CD14-positive monocyte (primary cell): Measurements from ENCODE around the gene SREK1. TPM values are rescaled to one million over a fixed set of nuclear protein-coding genes. Genes with fewer than 3 reads are reported as not detected.

Experiments used
- DNase-seq, 3 donors: peaks; one replicate each; pipeline ENCODE4 v3.0.0-alpha.2; 2011 to 2022
- H2AFZ ChIP-seq: 2 replicates; pipeline ENCODE4 v1.6.0; 2012; ENCODE audit warnings: mild to moderate bottlenecking, low read depth, low read length, inconsistent platforms; ENCODE audit not compliant: insufficient read depth, poor library complexity, severe bottlenecking
- H3K27ac ChIP-seq, 2 donors: 1 replicate in 1 of 2; 2 replicates in 1 of 2; pipeline ENCODE4 v1.5.1; 2012 to 2013; ENCODE audit warnings: low read length in 2 of 2, control low read depth in 1 of 2, inconsistent platforms in 1 of 2, low read depth in 1 of 2, mild to moderate bottlenecking in 1 of 2
- H3K27me3 ChIP-seq, 2 donors: one replicate each; pipeline versions ENCODE4 v1.6.0 to v1.6.1; 2011 to 2013; ENCODE audit warnings: low read length in 2 of 2; ENCODE audit not compliant: control insufficient read depth in 2 of 2, insufficient read depth in 2 of 2
- H3K36me3 ChIP-seq, 2 donors: replicated peaks in 1 of 2; 1 replicate in 1 of 2; 2 replicates in 1 of 2; pipeline versions ENCODE4 v1.5.1 to v1.6.1; 2012 to 2013; ENCODE audit warnings: low read length in 2 of 2, control low read depth in 1 of 2, inconsistent platforms in 1 of 2, mild to moderate bottlenecking in 1 of 2; ENCODE audit not compliant: insufficient read depth in 2 of 2, control insufficient read depth in 1 of 2
- H3K4me1 ChIP-seq, 2 donors: 1 replicate in 1 of 2; 2 replicates in 1 of 2; pipeline versions ENCODE4 v1.5.1 to v1.6.1; 2012 to 2013; ENCODE audit warnings: low read length in 2 of 2, control low read depth in 1 of 2, inconsistent platforms in 1 of 2, mild to moderate bottlenecking in 1 of 2, moderate library complexity in 1 of 2; ENCODE audit not compliant: insufficient read depth in 2 of 2, control insufficient read depth in 1 of 2
- H3K4me2 ChIP-seq: replicated peaks from 2 replicates; pipeline ENCODE3; 2012; ENCODE audit warnings: low read length, moderate library complexity, mild to moderate bottlenecking; ENCODE audit not compliant: poor library complexity, severe bottlenecking; ENCODE audit errors: extremely low read depth
- H3K4me3 ChIP-seq, 3 experiments: fragments of 200-600 bp in 1 of 3; sonication (generic) in 1 of 3; replicated peaks in 1 of 3; 1 replicate in 2 of 3; 2 replicates in 1 of 3; pipeline ENCODE4 v1.5.1; 2011 to 2013; ENCODE audit warnings: low read length in 3 of 3, mild to moderate bottlenecking in 3 of 3, control low read depth in 2 of 3, low read depth in 2 of 3, inconsistent platforms in 1 of 3, moderate library complexity in 1 of 3
- H3K79me2 ChIP-seq: 2 replicates; pipeline ENCODE4 v1.6.0; 2012; ENCODE audit warnings: mild to moderate bottlenecking, control low read depth, inconsistent platforms, low read length, moderate library complexity; ENCODE audit not compliant: insufficient read depth
- H3K9ac ChIP-seq: 2 replicates; pipeline ENCODE4 v1.6.0; 2017; ENCODE audit warnings: low read length, mild to moderate bottlenecking; ENCODE audit not compliant: insufficient read depth, poor library complexity, severe bottlenecking
- H3K9me3 ChIP-seq, 2 donors: replicated peaks in 1 of 2; 1 replicate in 1 of 2; 2 replicates in 1 of 2; pipeline versions ENCODE4 v1.5.1 to v1.6.1; 2012 to 2013; ENCODE audit warnings: low read length in 2 of 2, control low read depth in 1 of 2; ENCODE audit not compliant: control insufficient read depth in 1 of 2, insufficient read depth in 1 of 2
- H4K20me1 ChIP-seq: 2 replicates; pipeline ENCODE4 v1.6.0; 2012; ENCODE audit warnings: mild to moderate bottlenecking, low read length, control low read depth, moderate library complexity; ENCODE audit not compliant: insufficient read depth
- H3K27ac Mint-ChIP-seq, 7 donors: one replicate each; pipeline ENCODE4 v1.8.0; 2020; ENCODE audit warnings: mild to moderate bottlenecking in 7 of 7, mixed read lengths in 7 of 7, moderate library complexity in 6 of 7, inconsistent platforms in 2 of 7
- H3K27me3 Mint-ChIP-seq, 3 donors: one replicate each; pipeline ENCODE4 v1.8.0; 2021 to 2022; ENCODE audit warnings: low read depth in 3 of 3, mild to moderate bottlenecking in 3 of 3, mixed read lengths in 3 of 3, moderate library complexity in 3 of 3, inconsistent platforms in 1 of 3
- H3K36me3 Mint-ChIP-seq, 2 donors: one replicate each; pipeline ENCODE4 v1.8.0; 2020; ENCODE audit warnings: mixed read lengths in 2 of 2, inconsistent platforms in 1 of 2, mild to moderate bottlenecking in 1 of 2
- H3K4me1 Mint-ChIP-seq: one replicate; pipeline ENCODE4 v1.8.0; 2020; ENCODE audit warnings: mild to moderate bottlenecking, mixed read lengths
- H3K4me3 Mint-ChIP-seq, 2 donors: one replicate each; pipeline ENCODE4 v1.8.0; 2020; ENCODE audit warnings: mild to moderate bottlenecking in 2 of 2, mixed read lengths in 2 of 2, moderate library complexity in 1 of 2
- H3K9me3 Mint-ChIP-seq, 7 donors: one replicate each; pipeline ENCODE4 v1.8.0; 2020 to 2022; ENCODE audit warnings: mixed read lengths in 7 of 7, mild to moderate bottlenecking in 6 of 7, moderate library complexity in 6 of 7, inconsistent platforms in 2 of 7
- WGBS: methylation state at CpG from one replicate; pipeline ENCODE4 v1.1.5; 2013; ENCODE audit warnings: missing lambda C conversion rate; ENCODE audit not compliant: insufficient coverage; 5-methylcytosine and 5-hydroxymethylcytosine counted together
- intact Hi-C, 2 donors: fragments of 100-400 bp; cut with micrococcal nuclease; formaldehyde crosslinking; loops; one replicate each; pipeline versions ENCODE4 v1.15.0 to v1.15.1; 2023
- polyA plus RNA-seq, 3 donors: library from polyadenylated mRNA; depleted of rRNA in 1 of 3; unstranded in 2 of 3; stranded (reverse) in 1 of 3; fragments of 300-500 nt in 2 of 3; fragments of >200 nt in 1 of 3; fragmentation: Illumina TruSeq in 2 of 3; gene quantifications; 1 replicate in 2 of 3; 2 replicates in 1 of 3; pipeline ENCODE4 v1.2.3, GENCODE V29; 2012 to 2021
- TF ChIP-seq, protein P1 (sequence below): fragments of 200-600 bp; IDR thresholded peaks from one replicate; pipeline ENCODE4 v1.8.0; 2022; ENCODE audit warnings: antibody characterized with exemption, mild to moderate bottlenecking

Gene SREK1
- polyA plus RNA-seq, 3 donors = 6.4 to 34.8 (median 9.8) TPM

DNA sequence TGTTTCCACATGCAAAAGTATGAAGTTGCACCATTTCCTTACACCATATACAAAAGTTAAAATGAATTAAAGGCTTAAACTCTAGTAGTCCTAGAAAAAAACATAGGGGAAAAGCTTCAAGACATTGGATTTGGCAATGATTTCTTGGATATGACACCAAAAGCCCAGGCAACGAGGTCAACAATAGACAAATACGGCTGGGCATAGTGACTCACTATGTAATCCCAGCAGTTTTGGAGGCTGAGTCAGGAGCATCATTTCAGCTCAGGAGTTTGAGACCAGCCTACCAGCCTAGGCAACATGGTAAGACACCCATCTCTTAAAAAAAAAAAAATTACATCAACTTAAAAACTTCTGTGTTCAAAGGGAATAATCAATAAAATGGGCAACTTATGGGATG, 30.9 kb upstream of the SREK1 start:
- Mint-ChIP-seq H3K27me3 (peaks cover 1 to 4% (median 3%) of the 10 kb centered on the region in 3 donors), H3K27ac (no peak overlapping the region), H3K4me1 (no peaks in the 10 kb centered on the region), H3K9me3 (peaks cover 15 to 39% (median 28%) of the 10 kb centered on the region in 7 donors), H3K4me3 (no peak overlapping the region), H3K36me3 (no peaks in the 10 kb centered on the region)
- no peak overlapping the region for H3K9ac ChIP-seq
- 90% methylated on average over 2 of the region's 2 CpGs for WGBS
- H3K27me3 ChIP-seq = no peaks in the 10 kb centered on the region
- H3K4me3 ChIP-seq = no peak overlapping the region
- H3K9me3 ChIP-seq = peaks cover 3 to 5% of the 10 kb centered on the region in 2 donors
- TF ChIP-seq, protein P1, sequence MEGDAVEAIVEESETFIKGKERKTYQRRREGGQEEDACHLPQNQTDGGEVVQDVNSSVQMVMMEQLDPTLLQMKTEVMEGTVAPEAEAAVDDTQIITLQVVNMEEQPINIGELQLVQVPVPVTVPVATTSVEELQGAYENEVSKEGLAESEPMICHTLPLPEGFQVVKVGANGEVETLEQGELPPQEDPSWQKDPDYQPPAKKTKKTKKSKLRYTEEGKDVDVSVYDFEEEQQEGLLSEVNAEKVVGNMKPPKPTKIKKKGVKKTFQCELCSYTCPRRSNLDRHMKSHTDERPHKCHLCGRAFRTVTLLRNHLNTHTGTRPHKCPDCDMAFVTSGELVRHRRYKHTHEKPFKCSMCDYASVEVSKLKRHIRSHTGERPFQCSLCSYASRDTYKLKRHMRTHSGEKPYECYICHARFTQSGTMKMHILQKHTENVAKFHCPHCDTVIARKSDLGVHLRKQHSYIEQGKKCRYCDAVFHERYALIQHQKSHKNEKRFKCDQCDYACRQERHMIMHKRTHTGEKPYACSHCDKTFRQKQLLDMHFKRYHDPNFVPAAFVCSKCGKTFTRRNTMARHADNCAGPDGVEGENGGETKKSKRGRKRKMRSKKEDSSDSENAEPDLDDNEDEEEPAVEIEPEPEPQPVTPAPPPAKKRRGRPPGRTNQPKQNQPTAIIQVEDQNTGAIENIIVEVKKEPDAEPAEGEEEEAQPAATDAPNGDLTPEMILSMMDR = no peak
- no peaks in the 10 kb centered on the region for H3K79me2 ChIP-seq
- H4K20me1 ChIP-seq = no peaks in the 10 kb centered on the region
- DNase-seq = no peak
- H2AFZ ChIP-seq = no peak overlapping the region
- H3K4me2 ChIP-seq = no peak overlapping the region
- no peaks in the 10 kb centered on the region for H3K36me3 ChIP-seq
- intact Hi-C loops = no loop called here
- H3K4me1 ChIP-seq = no peaks in the 10 kb centered on the region
- no peak overlapping the region for H3K27ac ChIP-seq

DNA sequence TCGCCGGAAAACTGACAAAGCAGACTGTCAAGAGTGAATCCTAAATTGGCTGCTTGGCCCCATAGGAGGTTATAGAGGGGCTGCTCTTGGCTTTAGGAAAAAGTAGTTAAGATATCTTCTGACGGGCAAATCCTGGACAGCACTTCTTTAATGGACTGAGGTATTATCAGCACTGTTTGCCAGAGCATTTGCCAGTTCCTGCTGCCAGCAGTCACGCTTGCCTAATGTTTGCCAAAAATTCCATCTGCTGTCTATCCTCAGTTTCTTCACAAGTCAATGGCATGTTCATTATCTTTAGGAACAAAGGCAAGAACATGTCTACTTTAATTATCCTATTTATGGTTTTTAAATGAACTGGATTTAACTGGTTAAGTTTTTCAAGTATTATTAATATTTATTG, 25.8 kb upstream of the SREK1 start:
- Mint-ChIP-seq H3K36me3 (no peaks in the 10 kb centered on the region), H3K27ac (no peak overlapping the region), H3K27me3 (peaks cover 1 to 7% (median 4%) of the 10 kb centered on the region in 3 donors), H3K4me3 (no peak overlapping the region), H3K4me1 (no peaks in the 10 kb centered on the region), H3K9me3 (peaks cover 0 to 8% (median 3%) of the 10 kb centered on the region in 7 donors)
- H3K9me3 ChIP-seq = peaks cover 0 to 3% of the 10 kb centered on the region in 2 donors
- no peak for DNase-seq
- no peaks in the 10 kb centered on the region for H3K79me2 ChIP-seq
- H3K27ac ChIP-seq = no peak overlapping the region
- no peaks in the 10 kb centered on the region for H3K36me3 ChIP-seq
- H4K20me1 ChIP-seq = no peaks in the 10 kb centered on the region
- no peaks in the 10 kb centered on the region for H3K27me3 ChIP-seq
- H3K4me3 ChIP-seq = no peak overlapping the region
- no peak overlapping the region for H2AFZ ChIP-seq
- WGBS = 93% methylated on average over 4 of the region's 4 CpGs
- intact Hi-C loops = no loop called here
- TF ChIP-seq, protein P1 = no peak
- no peaks in the 10 kb centered on the region for H3K4me1 ChIP-seq
- no peak overlapping the region for H3K9ac ChIP-seq
- no peak overlapping the region for H3K4me2 ChIP-seq
